ENCODE measurements around the gene TMEM59L.
"Not testable (repeated sequence)": the region's sequence is repeated elsewhere in the genome, so short reads cannot be mapped to it uniquely, and the experiment has no call there.

Gene TMEM59L

GRCh38 chr19:18594096-18594823 lies 18.4 kb upstream of the TMEM59L start:
- DNase-seq = peak; percentile 86

DNA sequence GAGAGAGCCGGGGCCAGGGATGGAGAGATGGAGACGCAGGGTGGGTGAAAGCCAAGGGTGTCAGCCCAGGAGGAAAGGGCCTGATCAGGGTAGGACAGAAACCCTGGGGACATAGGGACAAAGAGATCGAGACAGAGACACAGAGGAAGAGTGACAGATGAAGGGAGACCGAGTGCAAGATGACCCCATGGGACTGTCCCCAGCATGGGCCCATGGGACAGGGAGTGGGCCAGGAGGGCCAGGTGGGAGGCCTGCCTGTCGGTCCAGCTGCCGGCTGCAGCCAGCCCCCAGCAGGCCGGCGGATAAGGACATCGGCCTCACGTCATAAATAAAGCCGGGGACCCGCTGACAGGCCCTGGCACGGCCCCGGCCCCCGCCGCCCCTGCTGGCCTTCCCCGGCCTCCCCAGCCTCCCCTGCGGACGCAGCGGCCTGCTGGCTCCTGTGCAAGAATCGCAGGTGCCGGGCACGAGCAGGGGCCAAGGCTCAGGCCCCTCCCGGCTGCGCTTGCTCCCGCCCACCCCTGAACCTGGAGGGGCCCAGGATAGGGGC lies 17.8 kb upstream of the TMEM59L start:
- no peak for DNase-seq

- no peak for DNase-seq
These were observed 17.2 kb upstream of the TMEM59L start for GRCh38 chr19:18595475-18595874.

DNA sequence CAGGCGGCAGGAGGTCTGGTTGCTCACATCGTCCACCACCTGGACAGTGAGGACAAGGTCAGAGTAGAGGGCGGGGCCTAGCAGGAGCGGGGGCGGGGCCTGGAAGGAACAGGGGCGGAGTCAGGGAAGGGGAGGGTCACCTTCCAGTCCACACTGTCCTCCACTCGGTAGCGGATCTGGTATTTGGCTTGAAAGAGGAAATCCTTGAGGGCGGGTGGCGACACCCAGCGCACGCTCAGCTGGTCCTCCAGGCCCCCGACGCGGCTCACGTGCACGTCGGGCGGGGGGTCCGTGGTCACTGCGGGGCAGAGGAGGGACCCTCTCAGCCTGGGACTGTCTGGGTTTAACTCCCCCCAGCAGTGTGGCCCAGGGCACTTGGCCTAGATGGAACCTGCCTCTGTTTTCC lies 15.9 kb upstream of the TMEM59L start:
- DNase-seq = peak; percentile 61

GRCh38 chr19:18597809-18598660 lies 14.6 kb upstream of the TMEM59L start:
- no peak for DNase-seq

GRCh38 chr19:18599485-18599884 lies 13.2 kb upstream of the TMEM59L start:
- DNase-seq = no peak

DNA sequence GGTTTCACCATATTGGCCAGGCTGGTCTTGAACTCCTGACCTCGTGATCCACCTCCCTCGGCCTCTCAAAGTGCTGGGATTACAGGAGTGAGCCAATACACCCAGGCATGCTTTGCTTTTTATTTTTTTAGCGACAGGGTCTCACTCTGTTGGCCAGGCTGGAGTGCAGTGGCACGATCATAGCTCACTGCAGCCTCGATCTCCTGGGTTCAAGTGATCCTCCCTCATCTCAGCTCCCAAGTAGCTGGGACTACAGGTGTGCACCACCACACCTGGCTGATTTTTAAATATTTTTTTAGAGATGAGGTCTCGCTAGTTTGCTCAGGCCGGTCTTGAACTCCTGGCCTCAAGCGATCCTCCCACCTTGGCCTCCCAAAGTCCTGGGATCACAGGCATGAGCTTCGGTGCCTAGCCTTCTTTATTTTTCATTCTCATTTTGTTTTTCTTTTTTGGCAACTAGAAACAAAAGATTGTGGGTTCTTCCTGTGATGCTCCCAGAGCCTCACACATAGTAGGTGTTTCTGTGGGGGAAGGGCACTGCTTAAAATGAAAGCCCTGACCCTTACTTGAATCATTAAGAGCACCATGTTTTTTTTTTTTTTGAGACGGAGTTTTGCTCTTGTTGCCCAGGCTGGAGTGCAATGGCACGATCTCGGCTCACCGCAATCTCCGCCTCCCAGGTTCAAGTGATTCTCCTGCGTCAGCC lies 11.8 kb upstream of the TMEM59L start:
- not testable (repeated sequence) for DNase-seq

DNA sequence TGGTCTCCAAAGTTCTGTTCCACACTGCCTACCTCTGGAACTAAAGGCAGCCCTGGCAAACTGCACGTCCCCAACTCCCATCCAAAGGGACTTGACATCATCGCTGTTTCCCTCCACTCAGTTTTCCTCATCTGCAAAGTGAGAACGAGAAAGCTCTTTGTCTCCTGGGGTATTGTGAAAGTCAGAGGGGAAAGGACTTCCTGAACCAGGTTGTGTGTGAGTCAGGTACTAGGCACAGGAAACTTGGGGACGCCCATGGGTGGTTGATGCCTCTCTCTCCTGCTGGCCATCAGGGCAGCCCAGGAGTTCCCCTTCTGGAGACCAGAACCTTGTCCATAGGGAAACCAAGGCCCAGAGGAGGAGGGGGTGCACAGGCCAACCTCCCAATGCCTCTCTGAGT lies 10.8 kb upstream of the TMEM59L start:
- no peak for DNase-seq

GRCh38 chr19:18603255-18603957 lies 9.3 kb upstream of the TMEM59L start:
- DNase-seq = no peak

- no peak for DNase-seq
These were observed 8.5 kb upstream of the TMEM59L start for GRCh38 chr19:18603958-18604819.

DNA sequence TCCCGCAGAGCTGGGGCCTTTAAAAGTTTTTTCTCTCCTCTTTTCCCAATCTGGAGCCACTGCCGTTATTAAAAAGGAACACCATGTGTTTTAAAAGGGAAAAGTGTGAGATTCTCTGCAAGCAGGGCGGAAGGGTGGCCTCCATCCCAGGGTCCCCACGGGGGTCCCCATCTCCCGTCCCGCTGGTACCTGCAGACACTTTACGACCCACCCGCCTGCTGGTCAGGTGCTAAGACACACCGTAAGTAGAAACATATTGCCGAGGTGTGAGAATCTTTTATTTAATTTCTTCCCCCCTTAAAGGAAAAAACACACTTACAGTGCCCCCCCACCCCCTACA lies 7.9 kb upstream of the TMEM59L start:
- DNase-seq = no peak

DNA sequence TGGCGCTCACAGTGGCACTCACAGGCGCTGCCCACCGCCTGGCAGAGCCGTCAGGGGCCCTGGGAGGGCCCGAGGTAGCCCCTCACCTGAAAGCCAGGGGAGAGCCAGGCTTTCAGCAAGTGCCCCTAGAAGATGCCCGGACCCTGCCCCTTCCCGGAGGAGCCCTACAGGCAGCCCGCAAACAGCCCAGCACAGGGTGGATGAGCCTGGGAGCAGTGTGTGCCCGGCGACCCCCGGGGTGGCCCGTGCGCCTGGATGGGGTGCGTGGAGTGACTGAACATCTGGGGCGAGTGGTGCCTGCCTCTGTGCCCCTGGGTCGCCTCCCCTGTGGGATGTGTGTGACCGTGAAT lies 7.5 kb upstream of the TMEM59L start:
- DNase-seq = no peak

DNA sequence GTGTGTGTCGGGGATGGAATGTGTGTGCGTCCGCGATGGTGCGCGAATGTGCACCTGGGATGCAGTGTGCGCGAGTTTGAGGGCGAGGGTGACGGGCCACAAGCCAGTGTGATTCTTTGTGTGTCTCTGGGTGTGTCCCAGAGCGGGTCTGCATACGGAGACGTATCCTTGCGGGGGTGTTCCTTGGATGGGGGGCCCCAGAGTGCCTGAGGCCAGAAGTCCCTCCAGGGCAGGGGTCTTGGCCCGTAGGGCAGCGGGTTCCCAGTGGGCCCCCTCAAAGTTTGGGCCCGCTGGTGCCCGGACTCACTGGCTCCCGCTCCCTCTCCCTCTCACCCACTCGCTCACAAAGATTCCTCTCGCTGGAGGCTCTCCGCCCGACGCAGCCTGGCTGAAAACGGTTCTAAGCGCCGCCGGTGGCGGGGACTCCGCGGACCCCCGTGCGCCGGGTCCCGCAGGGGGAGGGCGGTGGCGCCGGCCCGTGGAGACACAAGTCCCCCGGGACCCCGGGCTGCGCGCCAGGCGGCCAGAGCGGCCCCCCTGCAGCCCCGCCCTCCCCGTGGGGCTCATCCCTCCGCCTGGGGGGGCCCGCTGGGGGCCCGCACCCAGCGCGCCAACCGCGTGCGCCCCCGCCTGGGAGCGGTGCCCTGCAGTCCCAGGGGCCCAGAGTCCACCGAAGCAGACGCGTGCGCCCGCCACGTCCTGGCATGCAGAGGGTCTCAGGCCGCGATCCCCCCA lies 7.0 kb upstream of the TMEM59L start:
- DNase-seq = no peak

- no peak for DNase-seq
These were observed 6.1 kb upstream of the TMEM59L start, which contains the start of gene CRLF1 for GRCh38 chr19:18606281-18607225. Gene CRLF1, minus strand, starts transcription at chr19:18606799. Its CDS starts 143 bp downstream, at chr19:18606656.

GRCh38 chr19:18607226-18608101 lies 5.2 kb upstream of the TMEM59L start:
- no peak for DNase-seq

GRCh38 chr19:18608102-18608804 lies 4.4 kb upstream of the TMEM59L start:
- DNase-seq = no peak

DNA sequence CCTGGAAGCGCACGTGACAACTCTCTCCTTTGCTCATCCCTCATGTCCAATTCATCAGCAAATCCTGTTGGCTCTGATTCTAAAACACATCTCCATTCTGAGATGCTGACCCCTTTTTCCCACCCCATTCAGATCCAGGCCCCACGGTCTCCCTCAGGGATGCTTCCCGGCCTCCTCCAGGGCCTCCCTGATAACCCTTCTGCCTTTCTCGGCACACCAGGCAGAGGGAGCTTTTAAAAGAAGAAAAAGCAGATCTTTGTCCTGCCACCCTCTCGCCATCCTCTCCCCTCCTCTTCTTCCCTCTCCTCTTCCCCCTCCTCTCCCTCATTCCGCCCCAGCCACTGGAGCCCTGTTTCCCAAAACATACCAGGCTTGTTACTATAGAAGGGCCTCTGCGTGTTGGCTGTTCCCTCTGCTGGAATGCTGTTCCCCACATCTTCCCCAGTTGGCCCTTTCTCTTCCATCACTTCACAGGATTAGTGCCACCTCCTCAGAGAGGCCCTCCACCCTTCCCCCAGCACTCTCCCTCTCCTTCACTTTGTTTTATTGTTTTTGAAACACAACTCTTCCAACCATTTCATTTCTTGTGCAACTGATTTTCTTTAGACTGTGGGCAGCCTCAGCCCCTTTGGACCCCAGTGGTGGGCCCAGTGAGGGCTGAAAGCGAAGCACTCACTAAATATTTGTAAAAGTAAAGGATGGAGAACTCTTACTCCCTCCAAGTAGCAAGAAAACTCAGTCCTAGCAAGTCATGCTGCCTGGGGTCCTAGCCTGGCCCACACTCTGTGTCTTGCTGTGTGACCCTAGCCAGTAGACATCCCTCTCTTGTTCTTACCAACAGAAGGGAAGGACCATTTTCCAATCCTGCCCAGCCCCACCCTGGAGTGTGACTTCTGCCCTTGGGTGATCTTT lies 3.6 kb upstream of the TMEM59L start:
- no peak for DNase-seq
